ENCODE results near the gene FBXO39.
A peak's percentile ranks its signal among the peaks of the same experiment; 100 is the strongest.
"Not testable (repeated sequence)": the region's sequence is repeated elsewhere in the genome, so short reads cannot be mapped to it uniquely, and the experiment has no call there.

FBXO39 gene

DNA sequence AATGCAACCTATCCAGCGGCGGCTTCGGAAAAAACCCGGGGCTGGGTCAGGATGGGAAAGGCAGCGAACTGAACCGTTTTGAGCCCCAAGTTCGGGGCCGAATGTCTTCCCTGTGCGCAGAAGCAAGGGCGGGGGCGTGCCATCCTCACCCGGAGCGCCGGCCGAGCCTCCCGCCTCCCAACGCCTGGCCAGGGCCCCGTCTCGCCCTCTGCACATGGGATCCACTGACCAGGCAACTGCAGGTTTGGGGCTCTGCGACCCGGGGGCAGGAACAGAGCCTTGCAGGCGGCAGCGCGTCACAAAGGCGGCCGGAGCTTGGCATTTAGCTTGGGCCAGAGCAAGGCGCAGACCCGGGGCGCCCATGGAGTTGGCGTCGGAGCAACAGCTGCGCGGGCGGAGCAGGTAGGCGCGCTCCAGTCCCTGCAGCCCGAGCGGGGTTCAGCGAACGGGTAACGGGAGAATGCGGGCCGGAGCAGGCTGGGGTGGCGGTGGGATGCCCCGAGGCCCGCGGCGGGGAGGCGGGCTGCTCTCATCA is at the start of gene FBXO39:
TSS of gene FBXO39 (plus strand) at position 345 of the 535 bp plus-strand sequence. CDS start 3,654 bp downstream, outside the sequence.
- H3K9ac ChIP-seq (ENCODE audit: low read length): no peak within 1 kb of the TSS
- H3K9me3 ChIP-seq (ENCODE audit: control insufficient read depth, low read length): peaks cover 24% of the 10 kb centered on the region
- H3K27me3 ChIP-seq (replicated peaks; ENCODE audit: control insufficient read depth, insufficient read depth, low read length): peaks cover 52% of the 10 kb centered on the region
- H3K4me3 ChIP-seq (ENCODE audit: low read length): peak within 1 kb of the TSS; percentile 41
- DNase-seq (ENCODE audit: low read depth): no peak
- no peaks in the 10 kb centered on the region for H3K4me1 ChIP-seq (ENCODE audit: control insufficient read depth, insufficient read depth, low read length)
- peaks cover 32% of the 10 kb centered on the region for H3K36me3 ChIP-seq (ENCODE audit: control insufficient read depth, insufficient read depth, low read length, severe bottlenecking)

- DNase-seq (ENCODE audit: low read depth): no peak
- Histone ChIP-seq H3K9ac (ENCODE audit: low read length) (no peak overlapping the region), H3K36me3 (ENCODE audit: control insufficient read depth, insufficient read depth, low read length, severe bottlenecking) (no peaks in the 10 kb centered on the region), H3K9me3 (ENCODE audit: control insufficient read depth, low read length) (no peaks in the 10 kb centered on the region), H3K4me1 (ENCODE audit: control insufficient read depth, insufficient read depth, low read length) (no peaks in the 10 kb centered on the region), H3K4me3 (ENCODE audit: low read length) (no peak overlapping the region), H3K27me3 (replicated peaks; ENCODE audit: control insufficient read depth, insufficient read depth, low read length) (peaks cover 12% of the 10 kb centered on the region)
These were observed 46.5 kb upstream of the FBXO39 start for GRCh38 chr17:6729531-6729930.

- H3K4me1 ChIP-seq (ENCODE audit: control insufficient read depth, insufficient read depth, low read length); H3K27me3 ChIP-seq (replicated peaks; ENCODE audit: control insufficient read depth, insufficient read depth, low read length); DNase-seq (ENCODE audit: low read depth); H3K9ac ChIP-seq (ENCODE audit: low read length); H3K4me3 ChIP-seq (ENCODE audit: low read length); H3K36me3 ChIP-seq (ENCODE audit: control insufficient read depth, insufficient read depth, low read length, severe bottlenecking): not testable (repeated sequence)
- H3K9me3 ChIP-seq (ENCODE audit: control insufficient read depth, low read length): peaks cover 11% of the 10 kb centered on the region
These were observed 29.4 kb upstream of the FBXO39 start for GRCh38 chr17:6746665-6747064.

DNA sequence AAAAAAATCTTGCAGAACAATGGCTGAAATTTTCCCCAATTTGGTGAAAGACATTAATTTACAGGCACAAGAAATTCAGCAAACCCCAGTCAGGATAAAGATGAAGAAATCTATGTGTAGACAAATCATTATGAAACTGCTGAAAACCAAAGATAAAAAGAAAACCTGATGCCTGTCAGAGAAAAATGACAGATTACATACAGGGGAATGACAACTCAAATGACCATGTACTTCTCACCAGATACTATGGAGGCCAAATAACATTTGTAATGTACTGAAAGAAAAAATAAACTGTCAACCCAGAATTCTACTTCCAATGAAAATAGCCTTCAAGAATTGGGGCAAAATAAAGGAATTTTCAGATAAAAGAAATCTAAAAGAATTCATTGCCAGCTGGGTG is 27.4 kb upstream of the FBXO39 start:
- Histone ChIP-seq H3K9me3 (ENCODE audit: control insufficient read depth, low read length) (no peaks in the 10 kb centered on the region), H3K36me3 (ENCODE audit: control insufficient read depth, insufficient read depth, low read length, severe bottlenecking) (no peaks in the 10 kb centered on the region), H3K4me3 (ENCODE audit: low read length) (no peak overlapping the region), H3K4me1 (ENCODE audit: control insufficient read depth, insufficient read depth, low read length) (peaks cover 18% of the 10 kb centered on the region), H3K9ac (ENCODE audit: low read length) (no peak overlapping the region), H3K27me3 (replicated peaks; ENCODE audit: control insufficient read depth, insufficient read depth, low read length) (peaks cover under 1% of the 10 kb centered on the region)
- DNase-seq (ENCODE audit: low read depth): no peak

GRCh38 chr17:6749519-6749918 is 26.5 kb upstream of the FBXO39 start:
- Histone ChIP-seq H3K27me3 (replicated peaks; ENCODE audit: control insufficient read depth, insufficient read depth, low read length) (no peaks in the 10 kb centered on the region), H3K9me3 (ENCODE audit: control insufficient read depth, low read length) (no peaks in the 10 kb centered on the region), H3K4me3 (ENCODE audit: low read length) (no peak overlapping the region), H3K36me3 (ENCODE audit: control insufficient read depth, insufficient read depth, low read length, severe bottlenecking) (no peaks in the 10 kb centered on the region), H3K4me1 (ENCODE audit: control insufficient read depth, insufficient read depth, low read length) (peaks cover 21% of the 10 kb centered on the region), H3K9ac (ENCODE audit: low read length) (no peak overlapping the region)
- DNase-seq (ENCODE audit: low read depth): no peak

DNA sequence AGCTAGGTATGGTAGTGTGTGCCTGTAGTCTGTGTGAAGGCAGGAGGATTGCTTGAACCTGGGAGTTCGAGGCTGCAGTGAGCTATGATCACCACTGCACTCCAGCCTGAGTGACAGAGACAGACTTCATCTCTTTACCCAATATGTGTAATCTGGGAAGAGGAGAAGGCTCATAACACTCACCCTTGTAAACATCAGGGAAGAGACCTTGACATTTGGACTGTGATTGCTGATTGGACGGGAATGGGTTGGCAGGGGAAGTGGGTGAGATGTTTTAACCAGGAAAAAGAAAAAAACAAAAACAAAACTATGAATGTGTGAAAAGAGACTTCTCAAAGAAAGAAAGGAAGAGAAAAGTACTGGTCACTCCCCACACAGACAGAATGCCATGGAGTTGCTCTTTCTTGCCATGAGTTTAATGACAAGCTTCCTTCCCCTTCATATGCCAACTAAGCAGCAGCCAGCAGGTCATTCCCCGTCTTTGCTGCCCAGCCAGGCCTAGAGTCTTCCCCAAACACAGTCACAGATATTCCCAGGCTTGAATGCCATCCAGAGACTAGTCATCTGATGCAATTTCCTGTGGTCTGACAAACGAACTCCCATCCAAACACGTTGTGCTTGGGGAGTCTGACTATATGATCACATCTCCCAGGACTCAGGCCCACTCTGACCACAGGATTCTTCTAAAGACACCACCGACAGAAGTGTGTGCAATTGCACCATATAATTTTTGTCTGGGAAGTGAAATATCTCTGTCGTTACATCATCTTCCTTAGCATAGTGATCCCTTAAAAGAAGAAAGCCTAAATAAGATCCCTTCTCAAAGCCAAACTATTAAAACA is 23.7 kb upstream of the FBXO39 start:
- Histone ChIP-seq H3K4me3 (ENCODE audit: low read length) (peak overlapping the region; percentile 64), H3K4me1 (ENCODE audit: control insufficient read depth, insufficient read depth, low read length) (peaks cover 32% of the 10 kb centered on the region), H3K27me3 (replicated peaks; ENCODE audit: control insufficient read depth, insufficient read depth, low read length) (no peaks in the 10 kb centered on the region), H3K9me3 (ENCODE audit: control insufficient read depth, low read length) (no peaks in the 10 kb centered on the region), H3K9ac (ENCODE audit: low read length) (peak overlapping the region; percentile 75), H3K36me3 (ENCODE audit: control insufficient read depth, insufficient read depth, low read length, severe bottlenecking) (no peaks in the 10 kb centered on the region)
- peak; percentile 95 for DNase-seq (ENCODE audit: low read depth)

DNA sequence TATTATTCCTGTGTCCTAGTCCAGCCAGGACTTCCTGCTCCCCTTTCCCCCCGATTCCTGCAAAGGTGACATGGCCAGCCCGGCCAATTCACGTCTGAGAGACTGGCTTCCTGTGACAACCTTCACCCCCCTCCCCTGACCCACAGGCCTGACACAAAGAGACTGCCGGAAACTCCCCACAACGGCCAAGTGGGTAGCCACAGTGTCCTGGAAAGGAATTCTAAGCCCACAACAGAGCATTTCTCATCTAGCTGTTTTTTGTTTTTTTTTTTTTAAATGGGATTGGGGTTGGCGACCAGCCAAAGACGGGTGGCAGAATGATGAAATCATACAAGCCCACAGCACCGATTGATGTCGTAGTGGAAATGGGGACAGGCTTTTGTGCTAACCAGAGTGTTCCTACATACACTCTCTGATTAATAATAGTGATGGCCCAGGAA is 23.0 kb upstream of the FBXO39 start:
- no peaks in the 10 kb centered on the region for H3K27me3 ChIP-seq (replicated peaks; ENCODE audit: control insufficient read depth, insufficient read depth, low read length)
- no peaks in the 10 kb centered on the region for H3K36me3 ChIP-seq (ENCODE audit: control insufficient read depth, insufficient read depth, low read length, severe bottlenecking)
- H3K4me3 ChIP-seq (ENCODE audit: low read length): peak overlapping the region; percentile 64
- peak; percentile 74 for DNase-seq (ENCODE audit: low read depth)
- H3K9me3 ChIP-seq (ENCODE audit: control insufficient read depth, low read length): no peaks in the 10 kb centered on the region
- H3K9ac ChIP-seq (ENCODE audit: low read length): peak overlapping the region; percentile 75
- H3K4me1 ChIP-seq (ENCODE audit: control insufficient read depth, insufficient read depth, low read length): peaks cover 32% of the 10 kb centered on the region

DNA sequence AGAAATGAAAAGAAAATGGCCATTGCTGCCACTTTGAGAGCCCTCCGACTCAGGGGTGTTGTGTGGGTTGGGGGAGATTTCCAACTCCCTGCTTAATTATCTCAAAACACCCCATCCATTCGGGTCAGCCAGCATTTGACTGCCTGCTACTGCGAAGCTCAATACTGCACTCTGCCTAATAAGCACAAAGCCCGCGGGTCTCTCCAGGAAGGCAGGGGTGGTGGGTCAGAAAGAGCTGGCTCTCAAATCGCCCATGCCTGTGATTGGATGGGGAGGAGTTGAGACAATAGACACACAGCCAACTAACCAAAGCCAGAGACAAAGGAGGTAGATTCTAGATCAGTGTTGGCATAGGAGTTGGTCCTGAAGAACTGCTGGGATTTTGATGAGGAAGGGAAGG is 22.5 kb upstream of the FBXO39 start:
- H3K9ac ChIP-seq (ENCODE audit: low read length): no peak overlapping the region
- peak overlapping the region; percentile 64 for H3K4me3 ChIP-seq (ENCODE audit: low read length)
- no peaks in the 10 kb centered on the region for H3K9me3 ChIP-seq (ENCODE audit: control insufficient read depth, low read length)
- no peaks in the 10 kb centered on the region for H3K36me3 ChIP-seq (ENCODE audit: control insufficient read depth, insufficient read depth, low read length, severe bottlenecking)
- peaks cover 32% of the 10 kb centered on the region for H3K4me1 ChIP-seq (ENCODE audit: control insufficient read depth, insufficient read depth, low read length)
- H3K27me3 ChIP-seq (replicated peaks; ENCODE audit: control insufficient read depth, insufficient read depth, low read length): no peaks in the 10 kb centered on the region
- DNase-seq (ENCODE audit: low read depth): no peak

DNA sequence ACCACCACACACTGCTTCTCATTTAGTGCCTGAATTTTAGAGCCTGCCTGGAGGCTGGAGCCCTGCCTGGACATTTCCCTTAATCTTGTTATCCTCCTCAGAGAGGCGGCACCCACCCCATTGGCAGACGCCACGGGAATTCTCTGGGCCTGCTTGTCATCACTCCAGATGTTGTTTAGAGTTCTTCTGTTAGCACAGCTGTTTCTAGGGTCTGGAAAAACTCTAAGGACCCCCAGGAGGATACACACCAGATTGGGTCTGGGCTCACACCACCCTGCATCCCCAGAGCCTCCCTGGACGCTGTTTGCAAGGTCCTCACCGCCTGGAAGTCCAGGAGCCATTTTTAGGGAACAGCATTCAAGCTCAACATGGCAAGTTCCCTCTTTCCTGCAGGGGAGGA is 20.7 kb upstream of the FBXO39 start:
- no peaks in the 10 kb centered on the region for H3K9me3 ChIP-seq (ENCODE audit: control insufficient read depth, low read length)
- no peaks in the 10 kb centered on the region for H3K27me3 ChIP-seq (replicated peaks; ENCODE audit: control insufficient read depth, insufficient read depth, low read length)
- H3K4me1 ChIP-seq (ENCODE audit: control insufficient read depth, insufficient read depth, low read length): peaks cover 32% of the 10 kb centered on the region
- peak overlapping the region; percentile 91 for H3K9ac ChIP-seq (ENCODE audit: low read length)
- H3K36me3 ChIP-seq (ENCODE audit: control insufficient read depth, insufficient read depth, low read length, severe bottlenecking): peaks cover 8% of the 10 kb centered on the region
- DNase-seq (ENCODE audit: low read depth): peak; percentile 75
- peak overlapping the region; percentile 85 for H3K4me3 ChIP-seq (ENCODE audit: low read length)

DNA sequence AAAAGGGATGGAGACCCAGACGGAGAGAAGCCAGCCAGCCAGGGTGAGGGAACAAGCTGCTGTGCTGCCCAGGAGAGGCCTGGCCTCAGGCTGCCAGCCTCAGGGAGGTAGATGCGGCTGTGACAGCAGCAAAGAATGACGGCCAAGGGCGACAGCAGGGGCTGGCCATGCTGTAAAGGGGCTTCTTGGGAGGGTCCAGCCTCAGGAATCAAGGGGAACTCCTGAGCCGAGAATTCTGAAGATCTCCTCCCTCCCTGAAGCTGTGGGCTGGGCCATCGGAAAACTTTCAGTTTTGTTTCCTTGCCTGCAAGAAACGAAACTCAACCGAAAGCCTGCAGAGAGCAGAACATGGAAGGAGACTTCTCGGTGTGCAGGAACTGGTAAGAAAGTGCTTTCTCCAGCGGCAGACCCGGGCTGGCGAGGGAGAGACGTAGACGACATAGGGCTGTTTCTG is 20.3 kb upstream of the FBXO39 start, which contains the start of gene XAF1:
TSS of gene XAF1 (plus strand) at position 316 of the 454 bp plus-strand sequence. CDS start at position 349, 33 bp downstream.
- H3K9ac ChIP-seq (ENCODE audit: low read length): peak within 1 kb of the TSS; percentile 91
- H3K4me3 ChIP-seq (ENCODE audit: low read length): peak within 1 kb of the TSS; percentile 85
- no peaks in the 10 kb centered on the region for H3K27me3 ChIP-seq (replicated peaks; ENCODE audit: control insufficient read depth, insufficient read depth, low read length)
- H3K9me3 ChIP-seq (ENCODE audit: control insufficient read depth, low read length): no peaks in the 10 kb centered on the region
- peaks cover 11% of the 10 kb centered on the region for H3K36me3 ChIP-seq (ENCODE audit: control insufficient read depth, insufficient read depth, low read length, severe bottlenecking)
- peak; percentile 78 for DNase-seq (ENCODE audit: low read depth)
- H3K4me1 ChIP-seq (ENCODE audit: control insufficient read depth, insufficient read depth, low read length): peaks cover 32% of the 10 kb centered on the region

DNA sequence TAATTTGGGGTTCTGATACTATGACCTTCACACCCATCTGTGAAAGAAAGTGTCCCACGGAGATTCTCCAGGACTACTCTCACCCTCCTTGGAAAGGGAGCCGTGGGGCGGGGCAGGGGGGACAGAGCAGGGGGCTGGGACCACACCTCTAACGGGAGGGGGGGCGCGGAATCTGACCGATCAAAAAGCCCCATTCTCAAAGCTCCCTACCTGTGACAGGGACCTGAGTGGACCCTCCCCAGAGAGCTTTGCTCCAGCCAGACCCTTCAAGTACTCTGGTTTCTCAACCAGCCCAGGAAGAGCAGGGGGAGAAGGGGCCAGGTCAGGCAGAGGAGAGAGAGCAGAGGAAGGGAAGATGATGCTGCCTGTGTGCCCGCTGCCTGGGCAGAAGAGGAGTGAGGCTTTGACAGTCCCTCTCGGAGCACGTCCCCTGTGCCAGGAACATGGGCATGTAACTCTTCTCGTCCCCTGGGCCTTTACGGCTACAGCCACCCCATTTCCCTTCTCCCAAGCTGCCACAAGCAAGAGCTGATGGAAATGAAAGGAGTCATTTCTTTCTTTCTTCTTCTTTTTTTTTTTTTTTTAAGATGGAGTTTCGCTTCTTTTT is 19.5 kb upstream of the FBXO39 start:
- Histone ChIP-seq H3K4me3 (ENCODE audit: low read length) (peak overlapping the region; percentile 85), H3K27me3 (replicated peaks; ENCODE audit: control insufficient read depth, insufficient read depth, low read length) (no peaks in the 10 kb centered on the region), H3K4me1 (ENCODE audit: control insufficient read depth, insufficient read depth, low read length) (peaks cover 32% of the 10 kb centered on the region), H3K36me3 (ENCODE audit: control insufficient read depth, insufficient read depth, low read length, severe bottlenecking) (peaks cover 16% of the 10 kb centered on the region), H3K9ac (ENCODE audit: low read length) (peak overlapping the region; percentile 91), H3K9me3 (ENCODE audit: control insufficient read depth, low read length) (no peaks in the 10 kb centered on the region)
- DNase-seq (ENCODE audit: low read depth): no peak

Data from adipocyte (in vitro differentiated cells).